BJ (cell line): Measurements from ENCODE around the gene SMURF2. TPM values are rescaled to one million over a fixed set of nuclear protein-coding genes. Genes with fewer than 3 reads are reported as not detected.
A peak's percentile ranks its signal among the peaks of the same experiment; 100 is the strongest.

Experiments used
- CTCF ChIA-PET: fragments of 350-600 bp; formaldehyde crosslinking; extraction: SDS; loops from one replicate; lab custom pipeline; 2021; ENCODE audit warnings: antibody characterized with exemption, inconsistent platforms; lab: Yijun Ruan, JAX
- POLR2A ChIA-PET: fragments of 300-600 bp; sonication (Branson Sonifier 250); formaldehyde crosslinking; extraction: SDS; loops from one replicate; lab custom pipeline; 2021; ENCODE audit warnings: antibody characterized with exemption; lab: Charles Lee
- DNase-seq: peaks from one replicate; pipeline ENCODE4 v3.0.0-alpha.2; 2011; ENCODE audit warnings: low read depth
- H3K27me3 ChIP-seq: 2 replicates; pipeline ENCODE4 v1.6.0; 2011; ENCODE audit warnings: low read length; ENCODE audit not compliant: control insufficient read depth, insufficient read depth
- H3K36me3 ChIP-seq: 2 replicates; pipeline ENCODE4 v1.5.1; 2011; ENCODE audit warnings: low read length; ENCODE audit not compliant: control insufficient read depth, insufficient read depth
- H3K4me3 ChIP-seq: 2 replicates; pipeline ENCODE4 v1.5.1; 2011; ENCODE audit warnings: low read depth, mild to moderate bottlenecking, control low read depth, low read length
- CTCF ChIP-seq: IDR thresholded peaks from 2 replicates; pipeline ENCODE4 v1.5.1; 2011; ENCODE audit warnings: low read depth, mild to moderate bottlenecking, control low read depth, inconsistent platforms, low read length, moderate library complexity; ENCODE audit not compliant: insufficient read depth
- polyA plus RNA-seq: library from polyadenylated mRNA; depleted of rRNA; stranded (reverse); fragments of >200 nt; gene quantifications from 2 replicates; pipeline ENCODE4 v1.2.3, GENCODE V29; 2011

Gene SMURF2
- polyA plus RNA-seq, 1 experiment, result 18.8 TPM

GRCh38 chr17:64627797-64628196, 34.3 kb downstream of the SMURF2 start:
- CTCF ChIA-PET, result no interaction called here
- H3K4me3 ChIP-seq, result no peak overlapping the region
- POLR2A ChIA-PET, result no interaction called here
- no peaks in the 10 kb centered on the region for H3K36me3 ChIP-seq
- H3K27me3 ChIP-seq, result no peaks in the 10 kb centered on the region
- TF ChIP-seq CTCF, result no peak
- DNase-seq, result no peak

- H3K27me3 ChIP-seq, result no peaks in the 10 kb centered on the region
- POLR2A ChIA-PET, result no interaction called here
- no peak for DNase-seq
These were observed 35.3 kb downstream of the SMURF2 start for GRCh38 chr17:64626827-64627226.

GRCh38 chr17:64625541-64625940, 36.6 kb downstream of the SMURF2 start:
- Histone ChIP-seq H3K36me3 (no peaks in the 10 kb centered on the region), H3K27me3 (no peaks in the 10 kb centered on the region), H3K4me3 (no peak overlapping the region)
- TF ChIP-seq CTCF, result no peak
- ChIA-PET POLR2A (no interaction called here), CTCF (no interaction called here)
- no peak for DNase-seq

More at GRCh38 chr17:64626827-64627226, 35.3 kb downstream of the SMURF2 start:
- Histone ChIP-seq H3K36me3 (no peaks in the 10 kb centered on the region), H3K4me3 (no peak overlapping the region)
- TF ChIP-seq CTCF, result no peak
- CTCF ChIA-PET, result no interaction called here

GRCh38 chr17:64622931-64623654, 39.0 kb downstream of the SMURF2 start:
- Histone ChIP-seq H3K27me3 (no peaks in the 10 kb centered on the region), H3K4me3 (no peak overlapping the region), H3K36me3 (no peaks in the 10 kb centered on the region)
- DNase-seq, result peak; percentile 47
- POLR2A ChIA-PET, result interaction anchor here (0.6 kb wide), 1 partner anchor 19 kb away, joined by 4 read pairs; no protein-coding TSS in a partner anchor
- CTCF ChIA-PET, result interaction anchor here (0.6 to 1.2 kb wide), 2 partner anchors 18 to 400 kb away, joined by 3 read pairs; no protein-coding TSS in a partner anchor
- no peak for TF ChIP-seq CTCF

GRCh38 chr17:64621772-64622171, 40.3 kb downstream of the SMURF2 start:
- TF ChIP-seq CTCF, result no peak
- H3K36me3 ChIP-seq, result no peaks in the 10 kb centered on the region
- DNase-seq, result no peak
- no peaks in the 10 kb centered on the region for H3K27me3 ChIP-seq
- CTCF ChIA-PET, result no interaction called here
- H3K4me3 ChIP-seq, result no peak overlapping the region
- POLR2A ChIA-PET, result no interaction called here
